ENCODE measurements around the gene CACNA1C.

CACNA1C gene

GRCh38 chr12:2228535-2228934 lies 175.7 kb downstream of the CACNA1C start:
- TF ChIP-seq CTCF (IDR thresholded peaks at IDR 0.05; ENCODE audit: insufficient read depth, low read depth, low read length, missing control alignments), result no peak
- no peak overlapping the region for H3K4me3 ChIP-seq (ENCODE audit: low read length)
- DNase-seq (ENCODE audit: low read depth), result no peak

GRCh38 chr12:2229661-2230539 lies 177.1 kb downstream of the CACNA1C start:
- H3K4me3 ChIP-seq (ENCODE audit: low read length), result no peak overlapping the region
- no peak for TF ChIP-seq CTCF (IDR thresholded peaks at IDR 0.05; ENCODE audit: insufficient read depth, low read depth, low read length, missing control alignments)
- no peak for DNase-seq (ENCODE audit: low read depth)

GRCh38 chr12:2231011-2231595 lies 178.3 kb downstream of the CACNA1C start:
- DNase-seq (ENCODE audit: low read depth), result no peak
- no peak overlapping the region for H3K4me3 ChIP-seq (ENCODE audit: low read length)
- TF ChIP-seq CTCF (IDR thresholded peaks at IDR 0.05; ENCODE audit: insufficient read depth, low read depth, low read length, missing control alignments), result no peak

GRCh38 chr12:2231956-2232355 lies 179.2 kb downstream of the CACNA1C start:
- no peak for DNase-seq (ENCODE audit: low read depth)
- no peak overlapping the region for H3K4me3 ChIP-seq (ENCODE audit: low read length)
- no peak for TF ChIP-seq CTCF (IDR thresholded peaks at IDR 0.05; ENCODE audit: insufficient read depth, low read depth, low read length, missing control alignments)

GRCh38 chr12:2233034-2233433 lies 180.2 kb downstream of the CACNA1C start:
- H3K4me3 ChIP-seq (ENCODE audit: low read length), result no peak overlapping the region
- DNase-seq (ENCODE audit: low read depth), result no peak
- TF ChIP-seq CTCF (IDR thresholded peaks at IDR 0.05; ENCODE audit: insufficient read depth, low read depth, low read length, missing control alignments), result no peak

GRCh38 chr12:2234091-2234490 lies 181.3 kb downstream of the CACNA1C start:
- no peak for DNase-seq (ENCODE audit: low read depth)
- TF ChIP-seq CTCF (IDR thresholded peaks at IDR 0.05; ENCODE audit: insufficient read depth, low read depth, low read length, missing control alignments), result no peak
- no peak overlapping the region for H3K4me3 ChIP-seq (ENCODE audit: low read length)

Measured in epithelial cell of esophagus (primary cell).